WERI-Rb-1 (cell line): ENCODE data around the gene CD101.

Source experiments
- DNase-seq: peaks from one replicate; pipeline ENCODE4 v3.0.0-alpha.2; 2020
- H3K27ac ChIP-seq: fragments of 250-450 bp; sonication (Bioruptor Pico); 2 replicates; pipeline ENCODE4 v1.5.1; 2020; ENCODE audit warnings: mild to moderate bottlenecking, moderate library complexity
- H3K27me3 ChIP-seq: fragments of 250-450 bp; sonication (Bioruptor Pico); 2 replicates; pipeline ENCODE4 v1.5.1; 2021; ENCODE audit warnings: mild to moderate bottlenecking, low read depth, moderate library complexity; ENCODE audit not compliant: insufficient read depth, severe bottlenecking
- H3K36me3 ChIP-seq: fragments of 250-450 bp; sonication (Bioruptor Pico); 2 replicates; pipeline ENCODE4 v1.5.1; 2020; ENCODE audit warnings: mild to moderate bottlenecking, moderate library complexity
- H3K4me3 ChIP-seq: 2 replicates; pipeline ENCODE4 v1.5.1; 2011; ENCODE audit warnings: low read depth, mild to moderate bottlenecking, control low read depth, low read length
- H3K9me3 ChIP-seq: fragments of 250-450 bp; sonication (Bioruptor Pico); 2 replicates; pipeline ENCODE4 v1.5.1; 2021; ENCODE audit warnings: mild to moderate bottlenecking, moderate library complexity; ENCODE audit not compliant: severe bottlenecking
- CTCF ChIP-seq: IDR thresholded peaks from 2 replicates; pipeline ENCODE4 v1.5.1; 2011; ENCODE audit warnings: low read depth, mild to moderate bottlenecking, control low read depth, inconsistent platforms, low read length

CD101 gene

GRCh38 chr1:117001254-117001927 is at the start of gene CD101:
Gene CD101, plus strand, starts transcription at chr1:117001760. Its CDS starts 58 bp downstream, at chr1:117001818.
- H3K27ac ChIP-seq = no peak within 1 kb of the TSS
- no peak for TF ChIP-seq CTCF
- H3K27me3 ChIP-seq = no peaks in the 10 kb centered on the region
- H3K4me3 ChIP-seq = no peak within 1 kb of the TSS
- no peak for DNase-seq
- no peaks in the 10 kb centered on the region for H3K9me3 ChIP-seq
- H3K36me3 ChIP-seq = no peaks in the 10 kb centered on the region

GRCh38 chr1:116952738-116953275 is 48.8 kb upstream of the CD101 start:
- no peaks in the 10 kb centered on the region for H3K9me3 ChIP-seq
- no peak overlapping the region for H3K27ac ChIP-seq
- no peak overlapping the region for H3K4me3 ChIP-seq
- no peaks in the 10 kb centered on the region for H3K27me3 ChIP-seq
- no peak for TF ChIP-seq CTCF
- DNase-seq = peak; percentile 28
- peaks cover 3% of the 10 kb centered on the region; the same call in 1 of the 2 replicates for H3K36me3 ChIP-seq

GRCh38 chr1:116954440-116954839 is 47.1 kb upstream of the CD101 start:
- Histone ChIP-seq H3K4me3 (no peak overlapping the region), H3K27ac (no peak overlapping the region), H3K9me3 (no peaks in the 10 kb centered on the region), H3K36me3 (peaks cover 3% of the 10 kb centered on the region; the same call in 1 of the 2 replicates), H3K27me3 (no peaks in the 10 kb centered on the region)
- peak; percentile 47 for DNase-seq
- no peak for TF ChIP-seq CTCF

GRCh38 chr1:116956378-116956777 is 45.2 kb upstream of the CD101 start:
- no peak for TF ChIP-seq CTCF
- no peak for DNase-seq
- no peak overlapping the region for H3K4me3 ChIP-seq
- no peak overlapping the region for H3K27ac ChIP-seq
- no peaks in the 10 kb centered on the region for H3K27me3 ChIP-seq
- no peaks in the 10 kb centered on the region for H3K36me3 ChIP-seq
- no peaks in the 10 kb centered on the region for H3K9me3 ChIP-seq

GRCh38 chr1:116957646-116958045 is 43.9 kb upstream of the CD101 start:
- H3K27ac ChIP-seq = no peak overlapping the region
- H3K9me3 ChIP-seq = no peaks in the 10 kb centered on the region
- H3K4me3 ChIP-seq = no peak overlapping the region
- no peak for DNase-seq
- no peak for TF ChIP-seq CTCF
- peaks cover under 1% of the 10 kb centered on the region; the same call in 1 of the 2 replicates for H3K36me3 ChIP-seq
- no peaks in the 10 kb centered on the region for H3K27me3 ChIP-seq
